ENCODE results near the gene TRIM24. TPM values are rescaled to one million over a fixed set of nuclear protein-coding genes. Genes with fewer than 3 reads are reported as not detected.

The TRIM24 gene
- total RNA-seq, 1 donor from 2014 or later = 23.9 TPM

DNA sequence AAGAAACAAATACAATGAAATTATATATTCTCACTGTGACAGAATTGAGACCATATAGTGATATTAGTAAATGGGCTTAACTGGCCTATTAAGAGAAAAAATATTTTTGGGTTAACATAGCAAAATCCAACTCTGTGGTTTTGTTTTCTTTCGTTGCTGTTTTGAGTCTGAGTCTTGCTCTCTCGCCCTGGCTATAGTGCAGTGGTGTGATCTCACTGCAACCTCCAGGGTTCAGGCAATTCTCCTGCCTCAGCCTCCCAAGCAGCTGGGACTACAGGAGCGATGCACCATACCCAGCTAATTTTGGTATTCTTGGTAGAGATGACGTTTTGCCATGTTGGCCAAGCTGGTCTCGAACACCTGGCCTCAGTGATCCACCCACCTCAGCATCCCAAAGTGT, 15.3 kb downstream of the TRIM24 start:
- no peaks in the 10 kb centered on the region for H3K27me3 ChIP-seq
- TF ChIP-seq CTCF (IDR thresholded peaks at IDR 0.05) = no peak
- intact Hi-C loops (cut with DNase I) = no loop called here
- H3K9me3 ChIP-seq = no peaks in the 10 kb centered on the region
- DNase-seq (no peak), ATAC-seq (no peak)
- H3K4me1 ChIP-seq = peaks cover 21% of the 10 kb centered on the region
- no peak overlapping the region for H3K4me3 ChIP-seq
- H3K27ac ChIP-seq = no peak overlapping the region
- no peaks in the 10 kb centered on the region for H3K36me3 ChIP-seq

GRCh38 chr7:138477081-138477578, 17.1 kb downstream of the TRIM24 start:
- Histone ChIP-seq H3K4me3 (no peak overlapping the region), H3K36me3 (no peaks in the 10 kb centered on the region), H3K27me3 (no peaks in the 10 kb centered on the region), H3K9me3 (no peaks in the 10 kb centered on the region), H3K27ac (no peak overlapping the region), H3K4me1 (peaks cover 21% of the 10 kb centered on the region)
- ATAC-seq (no peak), DNase-seq (no peak)
- intact Hi-C loops (cut with DNase I) = no loop called here
- no peak for TF ChIP-seq CTCF (IDR thresholded peaks at IDR 0.05)

- H3K9me3 ChIP-seq = no peaks in the 10 kb centered on the region
- H3K4me3 ChIP-seq = no peak overlapping the region
- no peaks in the 10 kb centered on the region for H3K36me3 ChIP-seq
- DNase-seq (no peak), ATAC-seq (no peak)
- H3K27me3 ChIP-seq = no peaks in the 10 kb centered on the region
- intact Hi-C loops (cut with DNase I) = no loop called here
- no peak for TF ChIP-seq CTCF (IDR thresholded peaks at IDR 0.05)
- H3K4me1 ChIP-seq = peaks cover 21% of the 10 kb centered on the region
- no peak overlapping the region for H3K27ac ChIP-seq
Measured at GRCh38 chr7:138477581-138477980, 17.5 kb downstream of the TRIM24 start.

DNA sequence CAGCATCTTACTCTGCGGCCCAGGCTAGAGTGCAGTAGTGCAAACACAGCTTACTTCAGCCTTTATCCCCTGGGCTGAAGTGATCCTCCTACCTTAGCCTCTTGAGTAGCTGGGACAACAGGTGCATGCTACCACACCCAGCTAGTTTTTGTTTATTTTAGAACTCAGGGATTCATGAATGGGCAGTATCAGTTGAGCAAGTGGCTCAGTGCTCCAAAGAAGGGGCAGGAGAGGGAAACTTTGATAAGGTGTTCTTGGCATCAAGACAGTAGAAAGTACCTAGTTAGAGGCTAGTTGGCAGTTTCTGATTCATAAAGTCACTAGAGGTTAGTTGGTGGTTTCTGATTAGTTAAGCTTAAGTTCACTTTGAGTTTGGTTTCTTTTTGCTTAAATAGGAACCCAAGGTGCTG, 18.4 kb downstream of the TRIM24 start:
- no peaks in the 10 kb centered on the region for H3K36me3 ChIP-seq
- H3K4me1 ChIP-seq = peaks cover 21% of the 10 kb centered on the region
- no peaks in the 10 kb centered on the region for H3K27me3 ChIP-seq
- intact Hi-C loops (cut with DNase I) = no loop called here
- no peak overlapping the region for H3K27ac ChIP-seq
- H3K9me3 ChIP-seq = no peaks in the 10 kb centered on the region
- TF ChIP-seq CTCF (IDR thresholded peaks at IDR 0.05) = no peak
- H3K4me3 ChIP-seq = no peak overlapping the region
- DNase-seq (no peak), ATAC-seq (peak; percentile 96)

- Histone ChIP-seq H3K9me3 (no peaks in the 10 kb centered on the region), H3K36me3 (no peaks in the 10 kb centered on the region), H3K27ac (no peak overlapping the region), H3K4me1 (peaks cover 13% of the 10 kb centered on the region), H3K4me3 (no peak overlapping the region), H3K27me3 (no peaks in the 10 kb centered on the region)
- ATAC-seq (no peak), DNase-seq (no peak)
- intact Hi-C loops (cut with DNase I) = no loop called here
- TF ChIP-seq CTCF (IDR thresholded peaks at IDR 0.05) = no peak
Measured at GRCh38 chr7:138480527-138480926, 20.5 kb downstream of the TRIM24 start.
